HepG2 (cell line): ENCODE results near the gene MKNK1. TPM values are rescaled to one million over a fixed set of nuclear protein-coding genes. Genes with fewer than 3 reads are reported as not detected.

Experiments used
- AFF4 ChIP-seq: sonication (generic); formaldehyde crosslinking; IDR thresholded peaks from 2 replicates; pipeline ENCODE4 v1.4.0; 2020; ENCODE audit warnings: missing genetic modification reagents
- AKNA ChIP-seq: sonication (generic); formaldehyde crosslinking; IDR thresholded peaks from 2 replicates; pipeline ENCODE4 v1.4.0; 2020; ENCODE audit warnings: missing genetic modification reagents, borderline replicate concordance
- CAMTA2 ChIP-seq: sonication (generic); formaldehyde crosslinking; IDR thresholded peaks from 2 replicates; pipeline ENCODE4 v1.4.0; 2020; ENCODE audit warnings: mild to moderate bottlenecking, missing genetic modification reagents, borderline replicate concordance
- IKZF5 ChIP-seq: IDR thresholded peaks from 2 replicates; pipeline ENCODE4 v1.6.1; 2018; ENCODE audit warnings: missing genetic modification reagents, mild to moderate bottlenecking, missing compliant biosample characterization
- IRX3 ChIP-seq: sonication (generic); formaldehyde crosslinking; IDR thresholded peaks from 2 replicates; pipeline ENCODE4 v1.8.1; 2023; ENCODE audit warnings: mild to moderate bottlenecking, low read depth, missing genetic modification reagents, borderline replicate concordance
- KLF15 ChIP-seq: sonication (generic); formaldehyde crosslinking; IDR thresholded peaks from 2 replicates; pipeline ENCODE4 v1.8.1; 2023; ENCODE audit warnings: borderline replicate concordance, mild to moderate bottlenecking, inconsistent platforms, missing genetic modification reagents, mixed read lengths
- KMT2A ChIP-seq: sonication (generic); formaldehyde crosslinking; IDR thresholded peaks from 2 replicates; pipeline ENCODE4 v1.4.0; 2020; ENCODE audit warnings: missing genetic modification reagents
- MAFF ChIP-seq: IDR thresholded peaks from 2 replicates; pipeline ENCODE4 v1.6.1; 2011; ENCODE audit warnings: low read depth, low read length, improper control_type of control experiment
- MIXL1 ChIP-seq: IDR thresholded peaks from 2 replicates; pipeline ENCODE4 v1.6.1; 2016
- RERE ChIP-seq: IDR thresholded peaks from 2 replicates; pipeline ENCODE4 v1.6.1; 2016; ENCODE audit warnings: low read depth, missing genetic modification reagents, missing compliant biosample characterization
- ZNF343 ChIP-seq: sonication (generic); formaldehyde crosslinking; IDR thresholded peaks from 2 replicates; pipeline ENCODE4 v1.4.0; 2020; ENCODE audit warnings: mild to moderate bottlenecking, missing genetic modification reagents
- ZNF75D ChIP-seq: sonication (generic); formaldehyde crosslinking; IDR thresholded peaks from 2 replicates; pipeline ENCODE4 v1.8.1; 2023; ENCODE audit warnings: missing genetic modification reagents, mild to moderate bottlenecking, borderline replicate concordance
- polyA plus RNA-seq, 8 experiments: library from polyadenylated mRNA; depleted of rRNA in 3 of 8; stranded (reverse) in 7 of 8; unstranded in 1 of 8; fragments of >200 nt; fragmentation: Illumina TruSeq in 4 of 8; extraction: Trizol in 4 of 8; gene quantifications; 2 replicates each; pipeline versions ENCODE4 v1.2.1 to v1.2.3, GENCODE V29; 2011 to 2016; ENCODE audit warnings: low read depth in 4 of 8, missing spikeins in 1 of 8, mixed read lengths in 1 of 8; ENCODE audit not compliant: insufficient read depth in 1 of 8
- total RNA-seq, 5 experiments: library from RNA; depleted of rRNA; stranded (reverse); fragments of >200 nt; fragmentation: Illumina TruSeq; extraction: Trizol; gene quantifications; 2 replicates each; pipeline ENCODE4 v1.2.3, GENCODE V29; 2016; ENCODE audit warnings: low read depth in 1 of 5

The MKNK1 gene
- total and polyA plus RNA-seq, 2 of the 13 experiments (the other 11 are each of a cell fraction or from before 2014, with no cell fraction given), result 18.5 to 24.1 TPM

GRCh38 chr1:46616277-46617107 lies 12.4 kb upstream of the MKNK1 start, which contains the start of gene MOB3C (continued):
- no peak for TF ChIP-seq RERE (CRISPR knock-in tag)
- no peak for TF ChIP-seq AFF4 (CRISPR knock-in tag)
- TF ChIP-seq MIXL1 (CRISPR knock-in tag), result no peak
- no peak for TF ChIP-seq ZNF75D (CRISPR knock-in tag)
- no peak for TF ChIP-seq IKZF5 (CRISPR knock-in tag)
- TF ChIP-seq CAMTA2 (CRISPR knock-in tag), result no peak
- TF ChIP-seq KMT2A (CRISPR knock-in tag), result 0 out of 2 replicates have a peak, but pooled peaks have one; percentile 29
- no peak for TF ChIP-seq ZNF343
- TF ChIP-seq KLF15 (CRISPR knock-in tag), result no peak
- TF ChIP-seq MAFF, result no peak
- no peak for TF ChIP-seq IRX3 (CRISPR knock-in tag)
- no peak for TF ChIP-seq AKNA
